Measurements from ENCODE around the gene COG1. TPM values are rescaled to one million over a fixed set of nuclear protein-coding genes. Genes with fewer than 3 reads are reported as not detected.
"Not testable (repeated sequence)": the region's sequence is repeated elsewhere in the genome, so short reads cannot be mapped to it uniquely, and the experiment has no call there.

The COG1 gene
- 49.3 TPM for total RNA-seq
- long read RNA-seq, full-length matches to known transcripts = 22 of 55 reads
- long read RNA-seq, partial matches to known transcripts = 27 of 55 reads
- long read RNA-seq, other reads (novel, unspliced or antisense) = 6 of 55 reads

DNA sequence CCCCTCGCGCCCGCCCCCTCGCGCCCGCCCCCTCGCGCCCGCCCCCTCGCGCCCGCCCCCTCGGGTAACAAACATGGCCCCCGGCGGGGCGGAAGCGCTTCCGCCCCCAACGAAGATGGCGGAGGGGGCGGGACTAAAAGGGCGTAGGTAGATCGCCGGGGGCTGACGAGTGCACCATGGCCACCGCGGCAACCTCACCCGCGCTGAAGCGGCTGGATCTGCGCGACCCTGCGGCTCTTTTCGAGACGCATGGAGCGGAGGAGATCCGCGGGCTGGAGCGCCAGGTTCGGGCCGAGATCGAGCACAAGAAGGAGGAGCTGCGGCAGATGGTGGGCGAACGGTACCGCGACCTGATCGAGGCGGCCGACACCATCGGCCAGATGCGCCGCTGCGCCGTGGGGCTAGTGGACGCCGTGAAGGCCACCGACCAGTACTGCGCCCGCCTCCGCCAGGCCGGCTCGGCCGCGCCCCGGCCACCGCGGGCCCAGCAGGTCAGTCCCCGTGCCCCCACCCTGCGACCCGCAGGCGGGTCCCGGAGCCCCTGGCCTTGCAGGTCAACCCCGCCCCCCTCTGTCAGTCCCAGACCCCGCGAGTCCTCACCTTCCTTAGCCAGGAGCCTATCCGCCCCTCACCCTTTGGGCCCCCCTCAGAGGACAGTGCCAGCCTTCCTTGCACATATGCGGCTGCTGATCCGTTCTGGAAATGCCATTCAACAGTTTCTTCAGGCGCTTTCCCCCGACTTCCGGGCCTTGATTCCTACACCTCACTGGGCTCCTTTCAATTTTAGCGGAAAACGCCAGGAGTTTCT, at the start of gene COG1:
Gene COG1, plus strand, starts transcription at position 162 of the 808 bp plus-strand sequence. Its CDS starts 15 bp downstream, at position 177.
- DNase-seq (ENCODE audit: missing footprints) (peak; percentile 94), ATAC-seq (peak; percentile 88)
- intact Hi-C loops (cut with DNase I) = loop anchor here (2.0 to 5.0 kb wide), 3 partner anchors 40 to 466 kb away; partner anchors contain the start of gene CDC42EP4

DNA sequence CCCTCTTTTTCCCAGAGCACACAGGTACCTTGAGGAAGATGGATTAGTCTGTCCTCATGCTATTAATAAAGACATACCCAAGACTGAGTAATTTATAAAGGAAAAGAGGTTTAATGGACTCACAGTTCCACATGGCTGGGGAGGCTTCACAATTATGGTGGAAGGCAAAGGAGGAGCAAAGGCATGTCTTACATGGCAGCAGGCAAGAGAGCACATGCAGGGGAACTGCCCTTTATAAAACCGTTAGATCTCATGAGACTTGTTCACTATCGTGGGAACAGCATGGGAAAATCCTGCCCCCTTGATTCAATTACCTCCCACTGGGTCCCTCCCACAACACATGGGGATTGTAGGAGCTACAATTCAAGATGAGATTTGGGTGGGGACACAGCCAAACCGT, 48.6 kb upstream of the COG1 start:
- ATAC-seq; intact Hi-C loops (cut with DNase I): not testable (repeated sequence)

GRCh38 chr17:73145641-73146040, 47.2 kb upstream of the COG1 start:
- intact Hi-C loops (cut with DNase I) = no loop called here
- DNase-seq (ENCODE audit: missing footprints) (no peak), ATAC-seq (no peak)

More for the DNA sequence above, 48.6 kb upstream of the COG1 start:
- DNase-seq (ENCODE audit: missing footprints) = not testable (repeated sequence)

DNA sequence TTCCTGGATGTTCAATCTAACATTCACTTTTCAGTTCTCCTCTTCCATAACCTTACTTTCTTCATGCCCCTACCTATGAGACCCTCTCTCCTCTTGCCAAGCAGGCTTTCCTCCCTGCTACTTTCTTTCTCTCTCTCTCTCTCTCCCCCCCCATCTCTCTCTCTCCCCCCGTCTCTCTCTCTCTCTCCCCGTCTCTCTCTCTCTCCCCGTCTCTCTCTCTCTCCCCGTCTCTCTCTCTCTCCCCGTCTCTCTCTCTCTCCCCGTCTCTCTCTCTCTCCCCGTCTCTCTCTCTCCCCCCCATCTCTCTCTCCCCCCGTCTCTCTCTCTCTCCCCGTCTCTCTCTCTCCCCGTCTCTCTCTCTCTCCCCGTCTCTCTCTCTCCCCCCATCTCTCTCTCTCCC, 45.1 kb upstream of the COG1 start:
- intact Hi-C loops (cut with DNase I); ATAC-seq; DNase-seq (ENCODE audit: missing footprints): not testable (repeated sequence)

- no peak for DNase-seq (ENCODE audit: missing footprints)
- no peak for ATAC-seq
- intact Hi-C loops (cut with DNase I) = no loop called here
Measured at GRCh38 chr17:73148540-73149334, 44.1 kb upstream of the COG1 start.

GRCh38 chr17:73150622-73151300, 42.1 kb upstream of the COG1 start:
- intact Hi-C loops (cut with DNase I) = loop anchor here (10.0 kb wide), 2 partner anchors 56 to 596 kb away; partner anchors contain the start of gene SLC39A11
- not testable (repeated sequence) for ATAC-seq; DNase-seq (ENCODE audit: missing footprints)

DNA sequence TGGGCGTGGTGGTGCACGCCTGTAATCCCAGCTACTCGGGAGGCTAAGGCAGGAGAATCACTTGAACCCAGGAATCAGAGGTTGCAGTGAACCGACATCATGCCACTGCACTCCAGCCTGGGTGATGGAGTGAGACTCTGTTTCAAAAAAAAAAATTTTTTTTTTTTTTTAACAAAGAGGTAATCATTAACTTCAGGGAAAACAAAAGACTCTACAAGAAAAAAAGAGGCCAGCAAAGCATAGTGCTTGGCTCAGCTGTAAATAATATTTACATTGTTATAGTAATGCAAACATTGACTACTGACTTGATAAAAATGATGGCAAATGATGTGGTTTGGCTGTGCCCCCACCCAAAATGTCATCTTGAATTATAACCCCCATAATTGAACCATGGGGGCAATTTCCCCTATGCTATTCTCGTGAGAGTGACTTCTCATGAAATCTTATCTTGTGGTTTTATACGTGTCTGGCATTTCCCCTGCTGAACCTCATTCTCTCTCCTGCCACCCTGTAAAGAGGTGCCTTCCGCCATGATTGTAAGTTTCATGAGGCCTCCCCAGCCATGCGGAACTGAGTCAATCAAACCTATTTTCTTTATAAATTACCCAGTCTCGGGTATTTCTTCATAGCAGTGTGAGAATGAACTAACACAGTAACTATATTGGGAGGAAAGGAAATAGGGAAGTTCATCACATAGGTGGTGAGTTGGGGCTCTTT, 40.8 kb upstream of the COG1 start:
- no peak for ATAC-seq
- intact Hi-C loops (cut with DNase I) = loop anchor here (10.0 kb wide), 2 partner anchors 57 to 597 kb away; partner anchors contain the start of gene SLC39A11
- DNase-seq (ENCODE audit: missing footprints) = no peak

DNA sequence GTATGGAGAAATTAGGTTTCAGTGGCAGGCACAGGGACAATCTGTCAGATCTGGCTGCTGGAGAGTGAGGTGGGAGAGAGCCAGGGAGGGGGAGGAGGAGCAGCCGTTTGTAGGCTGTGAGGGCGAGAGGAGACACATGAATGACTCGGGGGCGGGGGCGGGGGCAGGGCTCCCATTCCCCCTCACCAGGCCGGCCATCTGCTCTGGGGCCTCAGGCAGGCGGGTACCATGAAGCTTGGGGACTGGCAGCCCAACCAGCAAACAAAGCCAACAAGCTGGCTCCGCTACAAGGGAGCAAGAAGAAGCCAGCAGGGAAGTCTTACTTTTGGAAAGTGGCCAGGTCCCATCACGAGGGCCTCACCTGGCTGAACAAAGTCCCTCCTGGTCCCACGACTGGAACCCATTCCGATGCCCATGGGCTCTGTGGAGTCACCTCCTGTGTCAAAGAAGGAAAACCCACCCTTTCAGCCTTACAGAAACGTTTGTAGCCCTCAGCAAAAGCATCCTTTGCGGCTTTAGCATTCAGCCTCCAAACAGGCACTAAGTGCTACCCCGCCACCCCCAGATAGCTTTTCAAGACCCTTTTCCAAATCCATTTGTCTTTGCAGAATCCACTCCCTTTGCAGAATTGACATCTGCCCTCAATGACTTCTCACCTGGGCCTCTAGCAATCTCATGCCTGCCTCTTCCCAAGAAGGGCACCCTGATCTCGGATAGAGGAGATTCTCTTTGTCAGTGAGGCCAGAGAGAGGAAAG, 37.3 kb upstream of the COG1 start:
- intact Hi-C loops (cut with DNase I) = loop anchor here (1.0 to 10.0 kb wide), 4 partner anchors 61 to 601 kb away; partner anchors contain the start of gene SLC39A11
- ATAC-seq (no peak), DNase-seq (ENCODE audit: missing footprints) (no peak)

- DNase-seq (ENCODE audit: missing footprints) (peak; percentile 87), ATAC-seq (peak; percentile 94)
- intact Hi-C loops (cut with DNase I) = loop anchor here (1.0 to 10.0 kb wide), 4 partner anchors 62 to 602 kb away; partner anchors contain the start of gene SLC39A11
Measured at GRCh38 chr17:73156166-73156840, 36.6 kb upstream of the COG1 start.

GRCh38 chr17:73156887-73157520, 35.9 kb upstream of the COG1 start:
- intact Hi-C loops (cut with DNase I) = loop anchor here (1.0 to 10.0 kb wide), 4 partner anchors 62 to 602 kb away; partner anchors contain the start of gene SLC39A11
- DNase-seq (ENCODE audit: missing footprints) (no peak), ATAC-seq (no peak)

DNA sequence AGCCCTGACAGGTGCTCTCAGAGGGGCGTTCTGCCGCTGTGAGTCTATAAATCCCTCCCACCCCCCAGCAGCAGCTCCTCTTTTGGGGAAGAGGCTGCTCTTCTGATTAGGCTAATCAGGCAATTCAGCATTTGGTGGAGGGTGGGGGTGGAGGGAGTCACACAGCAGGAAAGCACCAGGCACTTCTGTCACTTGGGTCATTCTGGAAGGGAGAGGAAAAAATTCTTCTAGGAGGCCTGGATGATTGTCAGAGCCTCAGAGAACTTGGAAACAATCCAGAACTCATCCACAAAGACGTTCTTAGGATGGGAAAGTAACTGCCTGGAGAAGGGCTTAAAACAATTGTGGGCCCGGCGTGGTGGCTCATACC, 35.3 kb upstream of the COG1 start:
- no peak for DNase-seq (ENCODE audit: missing footprints)
- intact Hi-C loops (cut with DNase I) = loop anchor here (10.0 kb wide), 2 partner anchors 63 to 603 kb away; partner anchors contain the start of gene SLC39A11
- ATAC-seq = no peak

- DNase-seq (ENCODE audit: missing footprints) (no peak), ATAC-seq (no peak)
- intact Hi-C loops (cut with DNase I) = loop anchor here (10.0 kb wide), 2 partner anchors 63 to 603 kb away; partner anchors contain the start of gene SLC39A11
Measured at GRCh38 chr17:73158133-73158532, 34.7 kb upstream of the COG1 start.

DNA sequence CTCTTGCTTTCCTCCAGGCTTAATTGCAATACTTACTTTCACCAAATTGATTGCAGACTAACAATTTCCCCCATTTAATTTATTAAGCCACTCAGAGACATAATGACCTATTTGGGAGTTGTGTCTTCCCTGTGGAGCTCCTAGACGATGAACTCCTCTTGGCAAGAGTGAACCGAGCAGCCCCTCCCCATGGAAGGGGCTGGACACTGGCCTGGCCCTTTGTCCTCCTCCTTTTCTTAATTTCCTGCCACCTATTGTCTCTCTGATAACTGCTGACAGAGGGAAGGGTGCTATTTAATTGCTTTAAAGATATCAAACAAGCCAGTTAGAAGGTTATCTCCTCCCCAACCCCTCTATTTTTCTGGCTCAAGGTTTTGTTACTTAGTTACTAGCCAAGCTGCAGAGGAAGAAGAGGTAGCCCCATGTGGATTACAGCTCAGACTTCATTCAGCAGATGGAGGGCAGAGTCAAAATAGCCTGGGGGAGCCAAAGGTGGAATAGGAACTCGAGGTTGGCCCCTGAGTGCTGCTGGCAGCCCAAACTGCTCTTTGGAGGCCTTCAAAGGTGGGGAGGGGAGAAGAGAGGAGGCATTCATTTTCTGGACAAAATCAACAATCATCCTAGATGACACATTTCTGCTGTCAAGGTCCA, 31.8 kb upstream of the COG1 start:
- no peak for ATAC-seq
- intact Hi-C loops (cut with DNase I) = no loop called here
- DNase-seq (ENCODE audit: missing footprints) = no peak

GRCh38 chr17:73163043-73163442, 29.8 kb upstream of the COG1 start:
- intact Hi-C loops (cut with DNase I) = no loop called here
- ATAC-seq = no peak

GRCh38 chr17:73165616-73166404, 27.0 kb upstream of the COG1 start:
- ATAC-seq = peak; percentile 18
- intact Hi-C loops (cut with DNase I) = no loop called here
- no peak for DNase-seq (ENCODE audit: missing footprints)

More at GRCh38 chr17:73163043-73163442, 29.8 kb upstream of the COG1 start:
- no peak for DNase-seq (ENCODE audit: missing footprints)
